ENCODE measurements around the gene AGT.

The AGT gene

DNA sequence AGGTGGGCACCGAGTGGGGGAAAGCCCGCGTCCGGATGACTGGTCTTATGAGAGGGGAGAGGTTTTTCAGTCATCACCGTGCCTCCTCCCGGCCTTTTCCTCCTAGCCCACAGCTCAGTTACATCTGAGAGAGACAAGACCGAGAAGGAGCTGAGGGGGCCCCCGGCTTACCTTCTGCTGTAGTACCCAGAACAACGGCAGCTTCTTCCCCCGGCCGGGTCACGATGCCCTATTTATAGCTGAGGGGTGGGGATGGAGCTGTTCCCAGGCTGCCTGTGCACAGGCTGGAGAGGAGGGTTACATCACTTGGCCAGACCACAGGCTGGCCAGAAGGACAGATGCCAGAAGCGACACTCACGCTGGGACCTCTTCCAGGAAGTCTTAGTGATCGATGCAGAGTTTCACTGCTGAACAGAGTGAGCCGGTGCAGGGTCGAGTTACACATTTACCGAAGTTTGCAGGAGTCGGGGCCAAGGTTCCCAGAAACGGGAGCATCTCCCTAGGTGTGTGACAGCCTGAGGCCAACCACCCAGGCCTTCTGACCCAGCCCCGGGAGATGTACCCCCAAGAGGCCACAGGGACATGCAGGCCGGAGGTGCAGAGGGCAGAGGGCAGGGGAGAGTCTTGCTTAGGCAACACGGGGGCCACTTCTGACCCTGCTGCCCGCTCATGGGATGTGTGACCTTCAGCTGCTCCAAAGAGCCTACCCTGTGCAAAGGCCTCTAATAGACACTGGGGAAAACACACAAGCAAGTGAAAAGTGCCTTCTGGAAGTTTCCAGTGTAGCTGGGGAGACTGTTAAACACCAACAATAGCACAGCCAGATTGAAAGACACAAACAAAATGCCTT is at the start of gene AGT:
TSS of gene AGT (minus strand) at position 208 of the 850 bp plus-strand sequence. CDS start 3,299 bp downstream, outside the sequence.
- peak; percentile 28 to 88 for DNase-seq

DNA sequence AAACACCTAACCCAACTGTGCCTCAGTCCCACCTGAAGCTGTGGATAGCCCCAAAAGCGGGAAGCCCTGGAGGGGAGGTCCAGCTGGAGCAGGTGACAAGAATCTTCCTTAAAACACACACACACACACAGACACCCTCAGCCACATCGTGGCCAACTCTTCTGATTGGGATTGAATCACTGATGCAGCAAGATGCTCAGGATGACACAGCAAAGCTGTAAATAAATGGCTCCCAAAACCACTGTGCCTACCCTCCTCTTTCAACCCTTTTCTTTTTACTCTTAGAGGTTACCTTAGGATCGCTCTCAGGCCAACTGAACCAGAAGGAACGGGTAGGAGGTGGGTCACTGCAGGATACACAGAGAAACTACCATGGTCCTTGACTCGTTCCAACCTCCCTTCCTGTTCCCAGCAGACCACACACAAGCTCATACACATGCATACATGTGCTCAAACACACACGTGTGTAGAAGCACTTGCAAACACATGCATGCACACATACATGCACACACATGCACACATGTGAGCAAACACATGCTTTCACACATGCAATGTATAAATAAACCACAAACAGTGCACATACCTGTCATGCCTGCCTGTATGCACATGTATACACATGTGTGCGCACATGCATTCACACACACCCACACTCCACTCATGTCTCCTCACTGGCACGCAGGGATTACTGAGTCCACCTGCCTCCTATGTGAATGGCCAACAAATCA is 47.7 kb upstream of the AGT start:
- no peak for DNase-seq

DNA sequence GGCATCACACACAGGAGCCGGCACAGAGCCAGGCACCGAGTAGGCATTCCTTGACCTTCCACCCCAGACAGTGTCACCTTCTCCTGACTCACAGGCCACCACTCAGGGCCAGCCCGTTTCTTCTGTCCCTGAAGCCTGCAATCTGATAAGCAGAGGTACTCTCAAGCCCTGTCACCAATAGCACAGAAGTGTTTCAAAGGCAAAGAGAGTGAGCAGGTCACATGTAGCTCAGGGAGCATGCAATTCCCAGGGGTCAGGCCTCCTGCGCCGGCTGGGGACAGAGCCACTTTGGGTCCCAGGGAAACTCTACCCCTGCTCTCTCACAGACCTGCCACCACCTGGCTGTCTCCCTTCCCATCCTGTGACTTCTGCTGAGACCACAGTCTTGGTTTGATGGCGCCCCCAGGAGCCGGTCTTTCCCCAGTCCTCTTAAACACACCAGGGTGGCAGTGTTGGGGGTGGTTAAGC is 46.5 kb upstream of the AGT start:
- DNase-seq, result no peak

DNA sequence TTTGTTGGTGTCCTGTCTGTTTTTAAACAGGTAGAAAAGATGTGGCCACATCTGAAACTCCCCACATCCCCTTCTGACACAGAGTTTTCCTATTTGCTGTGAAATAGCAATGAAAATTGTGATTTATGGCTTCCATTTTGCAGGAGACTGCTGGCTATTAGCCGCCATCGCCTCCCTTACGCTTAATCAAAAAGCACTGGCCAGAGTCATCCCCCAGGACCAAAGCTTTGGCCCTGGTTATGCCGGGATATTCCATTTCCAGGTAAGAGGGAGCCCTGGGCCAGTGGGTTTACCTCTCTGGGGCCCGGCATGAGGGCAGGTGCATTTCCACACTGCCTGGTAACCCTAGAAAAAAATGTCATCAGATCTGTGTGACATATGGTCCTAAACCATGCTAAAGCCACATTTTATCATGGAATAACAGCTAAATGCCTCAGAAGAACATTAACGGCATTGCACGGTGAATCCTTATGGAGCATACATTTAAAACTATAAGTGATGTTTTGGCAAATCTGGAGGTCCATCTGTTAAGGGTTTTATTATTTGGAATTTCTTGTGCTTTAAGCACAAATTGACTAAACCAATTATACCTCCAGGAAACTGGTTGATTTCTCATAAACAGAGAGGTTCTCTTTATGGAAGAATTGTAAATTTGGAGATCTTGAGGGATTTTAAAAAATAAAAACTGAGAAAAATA is 45.6 kb upstream of the AGT start:
- peak in 1 of 2 experiments; percentile 37 for DNase-seq

DNA sequence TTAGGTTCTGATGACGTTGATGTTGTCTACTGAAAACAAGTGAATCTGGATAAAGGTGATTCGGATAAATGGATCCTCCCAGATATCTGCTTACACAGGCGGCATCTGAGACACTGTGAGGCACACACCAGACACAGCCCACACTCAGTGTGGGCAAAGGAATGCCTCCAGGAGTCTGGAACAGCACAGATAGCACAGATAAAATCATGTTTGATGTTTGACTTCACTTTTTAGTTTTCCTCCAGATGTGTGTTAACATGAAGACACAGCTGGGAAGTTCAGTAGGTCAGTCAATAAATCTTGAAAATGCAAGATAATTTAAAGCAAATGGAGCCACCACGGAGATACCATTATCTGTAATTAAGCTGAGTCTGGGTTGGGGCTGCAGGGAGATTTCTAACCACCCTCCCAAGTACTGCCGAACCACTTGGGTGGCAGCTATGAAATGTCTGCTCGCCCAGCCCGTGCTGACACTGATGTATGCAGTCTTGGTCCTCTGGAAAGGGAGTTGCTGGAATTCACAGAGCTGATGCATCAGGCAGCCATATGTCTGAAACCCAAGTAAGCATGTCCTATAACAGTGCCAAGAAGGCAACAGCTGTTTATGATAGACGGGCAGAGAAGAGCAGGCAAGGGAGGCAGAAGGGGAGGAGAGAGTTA is 44.9 kb upstream of the AGT start:
- DNase-seq, result peak; percentile 56 to 87

DNA sequence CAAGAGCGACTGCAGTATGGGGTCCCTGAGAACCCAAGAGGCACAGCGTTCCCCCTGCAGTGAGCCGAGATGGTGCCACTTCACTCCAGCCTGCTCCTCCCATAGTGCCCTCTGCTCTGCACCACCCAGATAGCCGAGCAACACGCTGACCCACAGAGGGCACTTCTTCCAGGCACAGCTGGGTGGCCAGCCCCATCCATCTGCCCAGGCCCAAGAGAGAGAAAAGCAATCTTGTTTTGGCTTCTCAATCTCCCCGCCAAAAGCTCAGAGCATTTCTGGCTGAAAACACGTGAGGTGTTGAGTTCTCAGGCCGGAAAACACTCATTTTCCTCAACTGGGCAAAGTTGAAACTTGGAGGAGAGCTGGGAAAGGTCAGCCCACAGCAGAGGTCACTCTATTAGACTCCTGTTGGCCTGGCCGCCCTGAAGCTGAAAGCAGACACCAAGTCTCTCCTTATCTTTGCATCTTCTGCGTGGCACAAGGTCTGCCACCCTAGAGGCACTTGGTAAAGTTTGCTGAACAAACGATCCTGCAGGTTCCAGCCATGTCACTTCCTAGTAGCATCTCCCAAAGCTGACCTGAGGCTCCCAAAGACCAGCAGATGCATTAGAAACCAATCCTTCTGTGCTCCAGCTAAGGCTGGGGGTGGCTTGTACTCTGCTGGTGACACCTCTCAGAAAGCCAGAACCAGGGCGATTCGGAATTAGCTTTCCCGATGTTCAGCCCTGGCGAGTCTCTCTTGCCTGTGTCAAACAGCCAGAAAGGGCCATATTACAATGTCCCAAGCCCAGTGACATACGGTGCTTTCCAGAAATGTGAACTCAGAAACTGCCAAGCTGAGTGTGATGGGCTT is 44.2 kb upstream of the AGT start:
- no peak for DNase-seq

DNA sequence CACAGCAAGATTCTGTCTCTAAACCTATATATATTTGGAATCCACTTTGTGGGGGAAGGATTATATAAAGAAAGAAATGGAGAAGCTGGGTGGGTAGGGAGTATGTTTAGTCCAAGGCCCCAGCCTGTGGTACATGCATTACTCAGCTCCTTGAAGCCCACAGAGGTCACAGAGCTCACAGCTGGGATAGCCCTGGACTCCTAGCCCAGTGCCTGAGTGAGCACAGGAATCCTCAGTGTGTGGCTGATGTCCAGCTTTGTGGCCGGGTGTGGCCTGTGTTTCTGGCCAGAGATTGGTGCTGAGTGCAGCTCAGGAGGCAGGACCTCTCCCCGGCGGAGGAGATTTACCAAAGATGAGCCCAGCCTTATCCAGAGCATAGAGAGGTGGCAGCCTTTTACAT is 40.9 kb upstream of the AGT start:
- DNase-seq, result no peak

DNA sequence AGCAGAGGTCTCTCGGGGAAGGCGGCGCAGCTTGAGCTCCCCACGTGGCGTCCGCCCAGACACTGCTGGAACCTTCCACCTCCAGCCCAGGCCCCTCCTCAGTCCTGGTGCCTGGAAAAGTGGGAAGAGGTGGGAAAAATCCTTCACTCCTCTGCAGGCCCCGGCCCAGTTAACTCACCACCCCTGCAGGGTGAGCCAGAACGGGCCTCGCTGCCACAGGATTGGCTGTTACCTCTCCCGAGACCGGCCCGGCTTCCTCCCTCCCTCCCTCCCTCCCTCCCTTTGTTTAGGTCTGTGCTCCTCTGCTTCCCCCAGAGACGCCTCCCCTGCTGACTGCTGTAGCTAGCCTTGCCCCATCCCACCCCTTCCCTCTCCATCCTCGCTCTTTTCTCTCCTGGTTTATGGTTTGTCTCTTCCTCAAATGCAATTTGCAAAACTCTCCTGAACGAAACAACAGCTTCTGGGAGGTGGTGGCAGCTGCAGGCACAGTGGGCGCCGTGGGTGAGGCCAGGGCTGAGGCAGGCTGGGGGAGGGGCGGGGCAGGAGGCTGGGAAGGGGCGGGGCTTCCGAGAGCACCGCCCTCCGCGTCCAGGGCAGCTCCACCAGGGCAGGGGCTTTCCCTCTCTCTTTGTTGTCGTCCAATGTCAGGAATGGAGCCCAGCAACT is 39.8 kb upstream of the AGT start:
- no peak for DNase-seq

DNA sequence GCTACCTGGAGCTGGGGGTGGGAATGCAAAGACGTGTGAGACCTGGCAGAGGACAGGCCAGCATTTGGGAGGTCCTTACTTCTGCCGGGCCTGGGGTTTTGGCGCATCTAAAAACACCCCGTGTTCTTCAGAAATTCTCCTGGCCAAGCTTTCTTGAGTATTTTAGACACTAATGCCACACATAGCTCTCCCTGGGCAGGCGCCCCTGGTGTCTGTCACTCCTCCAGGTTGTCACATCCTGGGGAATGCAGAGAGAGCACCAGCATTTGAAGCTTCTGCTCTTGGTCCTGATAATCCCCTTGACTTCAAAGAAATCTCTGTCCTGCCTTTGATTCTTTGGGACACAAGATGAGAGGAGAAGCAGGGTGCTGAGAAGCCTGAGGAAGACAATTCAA is 39.3 kb upstream of the AGT start:
- no peak for DNase-seq

DNA sequence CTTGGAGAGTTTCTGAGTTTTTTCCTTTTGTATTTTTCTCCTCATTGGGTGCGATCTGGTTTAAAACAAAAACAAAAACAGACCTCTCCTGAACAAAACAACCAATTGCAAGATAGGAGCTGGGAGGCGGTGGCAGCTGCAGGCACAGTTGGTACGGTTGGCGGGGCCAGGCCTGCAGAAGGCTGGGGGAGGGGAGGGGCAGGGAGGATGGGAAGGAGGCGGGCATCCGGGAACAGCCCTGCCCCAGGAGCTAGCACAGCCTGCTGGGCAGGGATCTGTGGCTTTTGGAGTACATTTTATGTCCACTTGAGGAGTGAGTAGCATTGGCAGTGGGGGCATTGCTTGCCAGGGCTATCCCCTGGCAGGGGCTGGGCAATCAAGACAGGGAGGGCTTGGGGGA is 38.5 kb upstream of the AGT start:
- DNase-seq, result peak; percentile 40 to 82

DNA sequence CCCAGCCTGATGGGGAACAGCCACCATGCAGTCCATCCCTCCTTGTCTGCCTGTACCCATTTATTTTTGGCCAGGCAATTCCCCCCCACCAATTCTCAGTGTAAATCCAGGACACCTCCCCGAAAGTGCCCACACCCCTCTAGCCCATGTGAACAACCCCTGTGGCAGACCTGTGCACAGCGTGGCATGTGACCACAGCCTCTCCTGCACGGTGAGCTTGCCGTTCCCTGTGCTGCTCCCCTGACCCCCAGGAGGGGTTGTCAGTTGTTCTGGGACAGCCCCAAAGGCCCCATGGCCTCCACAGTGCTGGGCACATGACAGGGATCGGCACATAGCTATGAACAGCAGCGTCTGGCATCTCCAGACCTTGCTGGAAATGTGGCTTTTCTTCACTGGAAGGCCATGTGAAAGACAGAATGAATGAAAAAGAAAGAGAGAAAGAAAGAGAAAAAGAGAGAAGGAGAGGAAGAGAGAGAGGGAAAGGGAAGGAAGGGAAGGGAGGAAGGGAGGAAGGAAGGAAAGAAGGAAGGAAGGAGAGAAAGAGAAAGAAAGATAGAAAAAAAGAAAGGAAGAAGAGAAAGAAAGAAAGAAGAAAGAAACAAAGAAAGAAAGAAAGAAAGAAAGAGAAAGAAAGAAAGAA is 37.2 kb upstream of the AGT start:
- no peak for DNase-seq

DNA sequence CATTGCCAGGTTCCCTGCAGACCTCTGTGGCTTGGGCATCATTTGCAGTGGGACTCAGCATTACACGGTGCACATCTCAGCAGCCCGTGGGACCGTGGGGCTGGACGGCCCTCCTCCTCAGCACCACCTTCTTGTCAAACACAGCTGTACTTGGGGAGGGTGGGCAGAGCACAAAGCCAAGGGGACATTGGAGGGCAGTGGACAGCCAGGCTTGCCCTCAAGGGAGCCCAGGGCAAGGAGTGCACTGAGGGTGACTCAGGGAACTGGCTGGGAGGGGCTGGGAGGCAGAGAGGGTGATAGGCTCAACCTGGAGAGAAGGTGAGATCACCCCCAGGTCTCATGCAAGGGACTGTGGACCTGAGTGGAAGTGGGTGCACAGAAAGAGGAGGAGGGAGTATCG is 36.7 kb upstream of the AGT start:
- DNase-seq, result no peak

DNA sequence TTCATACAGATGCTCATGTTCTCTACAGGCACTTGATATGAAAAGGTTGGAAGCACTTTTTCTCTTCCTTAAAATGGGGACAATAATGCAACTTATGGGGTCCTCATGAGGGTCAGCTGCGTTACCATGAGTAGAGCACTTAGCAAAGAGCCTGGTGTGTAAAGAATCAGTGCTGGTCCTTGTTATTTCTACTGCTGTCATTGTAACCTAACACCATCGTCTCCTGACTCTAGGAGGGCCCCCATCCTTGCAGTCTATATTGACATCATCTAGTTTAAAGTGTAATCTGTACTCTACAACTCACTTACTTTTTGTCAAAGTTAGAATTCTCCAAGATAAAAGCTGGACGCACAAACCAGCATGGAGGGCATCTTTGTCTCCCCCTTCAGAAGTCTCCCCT is 35.7 kb upstream of the AGT start:
- no peak for DNase-seq

DNA sequence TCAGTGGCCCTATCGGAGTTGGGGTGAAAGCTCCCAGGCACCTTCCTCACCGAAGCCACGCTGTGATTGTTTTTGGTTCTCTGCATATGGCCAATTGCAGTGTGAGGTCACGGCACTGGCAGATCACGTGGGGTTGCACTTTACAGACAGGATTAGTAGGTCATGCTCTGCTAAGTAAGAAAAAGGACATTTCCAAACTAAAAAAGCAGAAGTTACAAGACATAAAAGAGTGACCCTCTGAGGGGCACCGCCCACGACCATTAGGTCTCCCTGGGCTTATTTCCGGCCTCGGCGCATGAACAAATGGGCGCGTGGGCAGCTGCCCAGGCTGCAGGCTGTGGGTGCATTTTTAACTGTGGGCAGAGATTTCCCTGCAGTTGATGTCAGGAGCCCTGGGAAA is 35.2 kb upstream of the AGT start:
- no peak for DNase-seq

DNA sequence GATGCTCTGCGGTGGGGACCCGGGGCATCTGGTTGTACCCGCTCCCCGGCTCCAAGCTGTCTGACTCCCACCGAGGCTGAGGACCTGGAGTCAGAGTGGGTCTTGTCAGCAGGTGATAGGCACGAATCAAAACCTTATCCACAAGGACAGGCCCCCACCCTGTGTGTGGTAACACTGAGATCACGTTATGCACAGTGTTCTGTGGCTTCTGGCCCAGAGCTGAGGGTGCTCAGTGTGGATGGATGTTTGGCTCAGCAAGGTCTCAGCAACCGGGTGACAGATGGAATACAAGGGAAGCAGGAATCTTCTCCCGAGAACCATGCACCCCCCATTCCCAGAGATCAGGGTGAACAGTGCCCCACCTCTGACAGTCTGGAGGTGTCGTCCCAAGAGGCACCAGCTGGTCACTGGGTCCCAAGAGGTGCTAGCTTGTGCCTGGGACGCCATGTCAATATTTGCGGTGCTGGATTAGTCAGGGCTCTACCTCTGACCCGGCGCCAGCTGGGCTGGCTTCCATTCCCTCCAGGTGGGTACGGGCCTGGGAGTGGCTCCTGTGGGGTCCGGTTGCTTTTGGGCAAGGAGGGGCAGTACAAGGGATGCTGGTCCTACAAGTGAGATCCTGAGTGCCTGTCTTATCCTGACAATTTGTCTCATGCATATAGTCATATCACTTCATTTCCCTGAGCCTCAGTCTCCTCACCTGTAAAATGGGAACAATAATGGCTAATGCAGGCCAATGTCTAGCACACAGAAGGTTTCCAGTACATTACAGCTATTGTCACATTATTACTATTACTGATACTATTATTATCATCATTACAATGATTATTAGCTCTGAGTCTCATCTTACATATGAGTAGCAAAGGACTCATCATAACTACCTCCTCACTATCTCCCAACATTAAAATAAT is 34.2 kb upstream of the AGT start:
- no peak for DNase-seq

DNA sequence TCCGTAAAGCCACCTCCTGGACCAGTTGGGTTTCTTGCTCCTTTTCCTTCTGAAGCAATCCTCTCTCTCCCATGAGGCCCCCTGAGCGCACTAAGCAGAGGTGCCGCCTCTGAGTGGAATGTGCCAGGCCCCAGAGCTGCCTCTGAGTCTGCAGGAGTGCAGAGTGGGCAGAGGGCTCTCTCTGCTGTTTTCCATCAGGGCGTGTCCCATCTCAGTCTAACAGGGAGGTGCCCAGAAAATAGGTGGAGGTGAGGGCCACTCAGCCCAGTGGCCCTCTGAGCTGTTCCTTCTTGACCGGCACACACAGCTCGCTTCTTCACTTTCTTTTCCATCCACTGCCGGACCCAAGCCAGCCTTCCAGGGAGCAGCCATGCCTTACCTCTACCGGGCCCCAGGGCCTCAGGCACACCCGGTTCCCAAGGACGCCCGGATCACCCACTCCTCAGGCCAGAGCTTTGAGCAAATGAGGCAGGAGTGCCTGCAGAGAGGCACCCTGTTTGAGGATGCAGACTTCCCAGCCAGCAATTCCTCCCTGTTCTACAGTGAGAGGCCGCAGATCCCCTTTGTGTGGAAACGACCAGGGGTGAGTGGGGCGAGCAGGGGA is 33.3 kb upstream of the AGT start, which contains the start of gene CAPN9:
TSS of gene CAPN9 (plus strand) at position 262 of the 604 bp plus-strand sequence. CDS start at position 371, 109 bp downstream.
- DNase-seq, result no peak

DNA sequence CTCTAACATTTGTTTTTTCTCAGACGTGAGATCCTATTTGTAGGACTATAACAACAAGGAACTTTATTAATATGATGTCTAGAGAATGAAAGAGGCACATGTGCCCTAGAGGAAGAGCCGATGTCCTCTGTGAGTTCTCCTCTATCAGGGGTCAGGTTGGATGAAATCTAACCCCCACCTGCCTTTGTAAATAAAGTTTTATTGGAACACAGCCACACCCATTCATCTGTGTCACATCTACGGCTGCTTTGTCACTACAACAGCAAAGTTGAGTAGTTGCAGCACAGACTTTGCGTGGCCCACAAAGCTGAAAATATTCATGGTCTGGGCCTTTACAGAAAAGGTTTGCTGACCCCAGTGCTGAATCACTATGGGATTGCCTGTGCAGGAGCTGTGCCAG is 32.7 kb upstream of the AGT start:
- DNase-seq, result no peak

DNA sequence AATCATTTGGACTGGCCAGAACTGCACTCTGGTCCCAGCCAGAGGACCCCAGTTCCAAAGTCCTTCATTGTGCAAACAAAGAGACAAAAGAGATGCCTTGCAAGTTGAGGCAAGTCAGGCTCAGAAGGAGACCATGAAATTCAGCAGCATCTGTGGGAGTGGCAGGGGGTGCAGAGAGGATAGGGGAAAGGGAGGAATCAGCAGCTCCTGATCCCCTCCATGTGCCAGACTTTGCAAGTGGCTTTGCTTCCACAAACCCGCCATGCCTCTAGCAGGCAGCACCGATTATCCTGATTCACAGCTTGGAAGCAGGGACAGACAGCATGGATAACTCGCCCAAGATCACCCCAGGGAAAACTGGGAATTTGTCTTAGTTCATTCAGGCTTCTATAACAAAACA is 31.1 kb upstream of the AGT start:
- DNase-seq, result no peak

DNA sequence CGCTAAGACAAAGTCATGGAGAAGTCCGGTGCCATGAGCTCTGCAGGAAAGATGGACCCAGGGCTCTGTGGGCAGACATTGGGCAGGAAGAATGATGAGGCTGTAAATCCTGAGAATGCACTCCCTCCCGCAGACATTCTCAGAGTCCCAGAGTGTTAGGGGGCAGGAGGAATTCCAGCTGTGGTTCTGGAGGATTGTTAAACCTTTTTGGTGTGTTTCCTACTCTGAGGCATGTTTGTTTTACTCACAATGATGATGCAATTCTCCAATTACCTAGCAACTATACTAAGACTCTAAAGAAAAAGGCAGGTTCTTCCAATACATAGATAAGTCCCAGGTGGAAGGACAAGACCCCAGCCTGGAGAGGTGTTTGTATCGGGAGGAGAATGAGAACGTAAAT is 30.5 kb upstream of the AGT start:
- no peak for DNase-seq
